ENCODE data around the gene TULP4.

DNA sequence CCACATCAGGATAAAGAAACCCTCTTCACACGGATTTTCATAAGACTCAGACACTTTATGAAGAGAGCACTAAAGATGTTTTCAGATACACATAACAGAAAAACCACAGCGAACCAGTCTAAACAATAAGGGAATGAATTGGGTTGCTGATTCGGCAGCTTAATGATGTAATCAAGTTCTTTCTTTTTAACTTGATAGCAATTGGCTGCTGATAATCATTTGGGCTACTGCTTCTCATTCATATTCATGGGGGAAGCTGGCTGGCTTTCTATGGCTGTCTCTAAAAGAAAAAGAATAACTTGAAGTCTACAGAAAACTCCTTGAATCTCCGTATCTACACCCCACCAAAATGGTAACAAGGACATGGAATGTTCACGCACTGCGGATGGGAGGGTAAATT is 227.6 kb downstream of the TULP4 start:
- TF ChIP-seq CTCF (IDR thresholded peaks at IDR 0.05) = no peak
- no peak for TF ChIP-seq POLR2A (IDR thresholded peaks at IDR 0.05)

All from uterus (tissue), 2 donors.